ENCODE measurements around the gene ITFG1. TPM values are rescaled to one million over a fixed set of nuclear protein-coding genes. Genes with fewer than 3 reads are reported as not detected.

The ITFG1 gene
- total and polyA plus RNA-seq, 9 of the 15 experiments (the other 6 are each of a cell fraction or from before 2014, with no cell fraction given): 17.1 to 83.5 (median 35.8) TPM

DNA sequence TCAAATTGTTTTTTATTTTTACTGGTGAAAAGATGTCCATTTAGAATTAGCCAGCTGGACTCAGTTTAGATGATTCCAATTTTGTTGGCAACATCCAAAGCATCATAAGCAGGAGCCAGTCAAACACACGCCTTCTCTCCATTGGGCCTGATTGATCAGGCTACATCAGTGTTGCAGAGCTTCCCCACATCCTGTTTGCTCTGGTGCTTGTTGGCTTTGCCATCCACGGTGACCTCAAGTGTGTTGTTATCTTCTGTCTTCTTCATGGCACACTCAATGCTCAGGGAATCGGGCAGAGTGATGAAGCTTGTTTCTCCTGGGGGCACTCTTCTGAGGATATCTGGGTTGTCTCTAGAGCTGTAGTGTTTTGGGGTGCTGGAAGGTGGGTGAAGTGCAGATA is 310.8 kb downstream of the ITFG1 start (continued):
- TF ChIP-seq, protein P1, sequence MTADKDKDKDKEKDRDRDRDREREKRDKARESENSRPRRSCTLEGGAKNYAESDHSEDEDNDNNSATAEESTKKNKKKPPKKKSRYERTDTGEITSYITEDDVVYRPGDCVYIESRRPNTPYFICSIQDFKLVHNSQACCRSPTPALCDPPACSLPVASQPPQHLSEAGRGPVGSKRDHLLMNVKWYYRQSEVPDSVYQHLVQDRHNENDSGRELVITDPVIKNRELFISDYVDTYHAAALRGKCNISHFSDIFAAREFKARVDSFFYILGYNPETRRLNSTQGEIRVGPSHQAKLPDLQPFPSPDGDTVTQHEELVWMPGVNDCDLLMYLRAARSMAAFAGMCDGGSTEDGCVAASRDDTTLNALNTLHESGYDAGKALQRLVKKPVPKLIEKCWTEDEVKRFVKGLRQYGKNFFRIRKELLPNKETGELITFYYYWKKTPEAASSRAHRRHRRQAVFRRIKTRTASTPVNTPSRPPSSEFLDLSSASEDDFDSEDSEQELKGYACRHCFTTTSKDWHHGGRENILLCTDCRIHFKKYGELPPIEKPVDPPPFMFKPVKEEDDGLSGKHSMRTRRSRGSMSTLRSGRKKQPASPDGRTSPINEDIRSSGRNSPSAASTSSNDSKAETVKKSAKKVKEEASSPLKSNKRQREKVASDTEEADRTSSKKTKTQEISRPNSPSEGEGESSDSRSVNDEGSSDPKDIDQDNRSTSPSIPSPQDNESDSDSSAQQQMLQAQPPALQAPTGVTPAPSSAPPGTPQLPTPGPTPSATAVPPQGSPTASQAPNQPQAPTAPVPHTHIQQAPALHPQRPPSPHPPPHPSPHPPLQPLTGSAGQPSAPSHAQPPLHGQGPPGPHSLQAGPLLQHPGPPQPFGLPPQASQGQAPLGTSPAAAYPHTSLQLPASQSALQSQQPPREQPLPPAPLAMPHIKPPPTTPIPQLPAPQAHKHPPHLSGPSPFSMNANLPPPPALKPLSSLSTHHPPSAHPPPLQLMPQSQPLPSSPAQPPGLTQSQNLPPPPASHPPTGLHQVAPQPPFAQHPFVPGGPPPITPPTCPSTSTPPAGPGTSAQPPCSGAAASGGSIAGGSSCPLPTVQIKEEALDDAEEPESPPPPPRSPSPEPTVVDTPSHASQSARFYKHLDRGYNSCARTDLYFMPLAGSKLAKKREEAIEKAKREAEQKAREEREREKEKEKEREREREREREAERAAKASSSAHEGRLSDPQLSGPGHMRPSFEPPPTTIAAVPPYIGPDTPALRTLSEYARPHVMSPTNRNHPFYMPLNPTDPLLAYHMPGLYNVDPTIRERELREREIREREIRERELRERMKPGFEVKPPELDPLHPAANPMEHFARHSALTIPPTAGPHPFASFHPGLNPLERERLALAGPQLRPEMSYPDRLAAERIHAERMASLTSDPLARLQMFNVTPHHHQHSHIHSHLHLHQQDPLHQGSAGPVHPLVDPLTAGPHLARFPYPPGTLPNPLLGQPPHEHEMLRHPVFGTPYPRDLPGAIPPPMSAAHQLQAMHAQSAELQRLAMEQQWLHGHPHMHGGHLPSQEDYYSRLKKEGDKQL (CRISPR knock-in tag; IDR thresholded peaks at IDR 0.05; ENCODE audit: borderline replicate concordance): no peak
- TF ChIP-seq, protein P2, sequence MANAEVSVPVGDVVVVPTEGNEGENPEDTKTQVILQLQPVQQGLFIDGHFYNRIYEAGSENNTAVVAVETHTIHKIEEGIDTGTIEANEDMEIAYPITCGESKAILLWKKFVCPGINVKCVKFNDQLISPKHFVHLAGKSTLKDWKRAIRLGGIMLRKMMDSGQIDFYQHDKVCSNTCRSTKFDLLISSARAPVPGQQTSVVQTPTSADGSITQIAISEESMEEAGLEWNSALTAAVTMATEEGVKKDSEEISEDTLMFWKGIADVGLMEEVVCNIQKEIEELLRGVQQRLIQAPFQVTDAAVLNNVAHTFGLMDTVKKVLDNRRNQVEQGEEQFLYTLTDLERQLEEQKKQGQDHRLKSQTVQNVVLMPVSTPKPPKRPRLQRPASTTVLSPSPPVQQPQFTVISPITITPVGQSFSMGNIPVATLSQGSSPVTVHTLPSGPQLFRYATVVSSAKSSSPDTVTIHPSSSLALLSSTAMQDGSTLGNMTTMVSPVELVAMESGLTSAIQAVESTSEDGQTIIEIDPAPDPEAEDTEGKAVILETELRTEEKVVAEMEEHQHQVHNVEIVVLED (CRISPR knock-in tag; IDR thresholded peaks at IDR 0.05): no peak
- TF ChIP-seq MCM5 (IDR thresholded peaks at IDR 0.05; ENCODE audit: low read depth) (no peak), SMARCA5 (IDR thresholded peaks at IDR 0.05) (no peak), THRAP3 (IDR thresholded peaks at IDR 0.05; ENCODE audit: borderline replicate concordance) (no peak), MCM7 (IDR thresholded peaks at IDR 0.05) (no peak), RHOXF2B (CRISPR knock-in tag; conservative IDR thresholded peaks at IDR 0.05) (no peak), ZNF717 (CRISPR knock-in tag; IDR thresholded peaks at IDR 0.05) (no peak), CREM (IDR thresholded peaks at IDR 0.05; ENCODE audit: low read depth) (no peak), CREB1 (IDR thresholded peaks at IDR 0.05) (no peak), CREB1 (CRISPR knock-in tag; IDR thresholded peaks at IDR 0.05) (no peak)
